GM12878 (cell line): ENCODE measurements around the gene NAGK. TPM values are rescaled to one million over a fixed set of nuclear protein-coding genes. Genes with fewer than 3 reads are reported as not detected.

Experiments
- BACH1 ChIP-seq: fragments of 450-650 bp; IDR thresholded peaks from 2 replicates; pipeline ENCODE4 v1.6.1; 2017; ENCODE audit warnings: mild to moderate bottlenecking, borderline replicate concordance
- BHLHE40 ChIP-seq, 2 experiments: fragments of 450-650 bp in 1 of 2; IDR thresholded peaks; 2 replicates each; pipeline ENCODE4 v1.6.1; 2011 to 2017; ENCODE audit warnings: low read depth in 2 of 2, borderline replicate concordance in 1 of 2, improper control_type of control experiment in 1 of 2, low read length in 1 of 2, mild to moderate bottlenecking in 1 of 2
- CBFB ChIP-seq: IDR thresholded peaks from 2 replicates; pipeline ENCODE4 v1.6.1; 2016; ENCODE audit warnings: antibody characterized with exemption, low read depth
- CHD1 ChIP-seq: IDR thresholded peaks from 2 replicates; pipeline ENCODE4 v1.6.1; 2012; ENCODE audit warnings: low read depth, low read length, improper control_type of control experiment
- FOXK2 ChIP-seq: fragments of 450-650 bp; IDR thresholded peaks from 2 replicates; pipeline ENCODE4 v1.6.1; 2017; ENCODE audit warnings: mild to moderate bottlenecking, moderate library complexity
- HDAC2 ChIP-seq: fragments of 200-600 bp; sonication (generic); IDR thresholded peaks from 2 replicates; pipeline ENCODE4 v1.6.1; 2017
- IKZF2 ChIP-seq, 2 experiments: fragments of 450-650 bp; IDR thresholded peaks; 2 replicates each; pipeline ENCODE4 v1.6.1; 2017; ENCODE audit warnings: mild to moderate bottlenecking in 2 of 2, moderate library complexity in 2 of 2
- MYB ChIP-seq: fragments of 150-350 bp; IDR thresholded peaks from 2 replicates; pipeline ENCODE4 v1.6.1; 2014; ENCODE audit warnings: mild to moderate bottlenecking, low read depth, low read length, borderline replicate concordance
- MYC ChIP-seq: IDR thresholded peaks from 2 replicates; pipeline ENCODE4 v1.6.1; 2011; ENCODE audit warnings: mild to moderate bottlenecking, low read length, moderate library complexity, inconsistent platforms; ENCODE audit not compliant: insufficient read depth, insufficient replicate concordance, insufficient read length, severe bottlenecking
- NFYB ChIP-seq: IDR thresholded peaks from 2 replicates; pipeline ENCODE4 v1.6.1; 2011; ENCODE audit warnings: low read depth, mild to moderate bottlenecking, low read length, improper control_type of control experiment, moderate library complexity; ENCODE audit not compliant: insufficient read depth
- RAD21 ChIP-seq: IDR thresholded peaks from 2 replicates; pipeline ENCODE4 v1.6.1; 2011; ENCODE audit warnings: mild to moderate bottlenecking, low read depth, low read length, moderate library complexity; ENCODE audit not compliant: insufficient read depth
- RELA ChIP-seq: fragments of 450-650 bp; IDR thresholded peaks from 2 replicates; pipeline ENCODE4 v1.8.0; 2014; ENCODE audit warnings: borderline replicate concordance; ENCODE audit not compliant: partially characterized antibody
- SMARCA5 ChIP-seq: fragments of 450-650 bp; IDR thresholded peaks from 2 replicates; pipeline ENCODE4 v1.6.1; 2017; ENCODE audit warnings: mild to moderate bottlenecking
- SRF ChIP-seq, 2 experiments: IDR thresholded peaks; 2 replicates each; pipeline ENCODE4 v1.6.1; 2011; ENCODE audit warnings: low read depth in 2 of 2, low read length in 2 of 2, mild to moderate bottlenecking in 1 of 2, moderate library complexity in 1 of 2
- STAT1 ChIP-seq: fragments of 450-650 bp; conservative IDR thresholded peaks from 2 replicates; pipeline ENCODE4 v1.6.1; 2014; ENCODE audit warnings: antibody characterized with exemption, mild to moderate bottlenecking
- SUZ12 ChIP-seq: fragments of 200-600 bp; sonication (generic); IDR thresholded peaks from one replicate; pipeline ENCODE4 v1.6.1; 2018; ENCODE audit warnings: antibody characterized with exemption, mild to moderate bottlenecking; ENCODE audit not compliant: unreplicated experiment
- TCF3 ChIP-seq: IDR thresholded peaks from 2 replicates; pipeline ENCODE4 v1.6.1; 2012; ENCODE audit warnings: low read depth, mild to moderate bottlenecking, low read length, borderline replicate concordance; ENCODE audit not compliant: insufficient read depth
- polyA plus RNA-seq, 11 experiments: library from polyadenylated mRNA; depleted of rRNA in 4 of 11; unstranded in 6 of 11; stranded (reverse) in 5 of 11; fragments of >200 nt; fragmentation: Nextera tagmentation in 4 of 11; fragmentation: Illumina TruSeq in 1 of 11; extraction: Ambion mirVana in 4 of 11; extraction: Trizol in 1 of 11; gene quantifications; 1 replicate in 1 of 11; 2 replicates in 10 of 11; pipeline versions ENCODE4 v1.2.1 to v1.2.3, GENCODE V29; 2011 to 2016; ENCODE audit warnings: inconsistent platforms in 2 of 11, missing spikeins in 2 of 11, low read depth in 1 of 11
- total RNA-seq, 4 experiments: library from RNA; depleted of rRNA in 3 of 4; stranded (reverse); fragments of >200 nt in 3 of 4; fragmentation: Illumina TruSeq in 1 of 4; extraction: Trizol in 1 of 4; gene quantifications; 2 replicates each; pipeline versions ENCODE4 v1.2.1 to v1.2.3, GENCODE V29; 2013 to 2021
- TF ChIP-seq, protein P1 (sequence below): IDR thresholded peaks from 2 replicates; pipeline ENCODE4 v1.6.1; 2011; ENCODE audit warnings: low read depth, low read length, improper control_type of control experiment, borderline replicate concordance
- TF ChIP-seq, protein P2 (sequence below): fragments of 450-650 bp; IDR thresholded peaks from 2 replicates; pipeline ENCODE4 v1.6.1; 2016; ENCODE audit warnings: mild to moderate bottlenecking
- TF ChIP-seq, protein P3 (sequence below): IDR thresholded peaks from 2 replicates; pipeline ENCODE4 v1.6.1; 2011; ENCODE audit warnings: mild to moderate bottlenecking, low read depth, low read length, moderate library complexity; ENCODE audit not compliant: insufficient replicate concordance
- TF ChIP-seq, protein P4 (sequence below): fragments of 450-650 bp; IDR thresholded peaks from 2 replicates; pipeline ENCODE4 v1.6.1; 2017; ENCODE audit warnings: borderline replicate concordance

NAGK gene
- total and polyA plus RNA-seq, 10 of the 15 experiments (the other 5 are each of a cell fraction or from before 2014, with no cell fraction given) = 67.7 to 137 (median 115) TPM

DNA sequence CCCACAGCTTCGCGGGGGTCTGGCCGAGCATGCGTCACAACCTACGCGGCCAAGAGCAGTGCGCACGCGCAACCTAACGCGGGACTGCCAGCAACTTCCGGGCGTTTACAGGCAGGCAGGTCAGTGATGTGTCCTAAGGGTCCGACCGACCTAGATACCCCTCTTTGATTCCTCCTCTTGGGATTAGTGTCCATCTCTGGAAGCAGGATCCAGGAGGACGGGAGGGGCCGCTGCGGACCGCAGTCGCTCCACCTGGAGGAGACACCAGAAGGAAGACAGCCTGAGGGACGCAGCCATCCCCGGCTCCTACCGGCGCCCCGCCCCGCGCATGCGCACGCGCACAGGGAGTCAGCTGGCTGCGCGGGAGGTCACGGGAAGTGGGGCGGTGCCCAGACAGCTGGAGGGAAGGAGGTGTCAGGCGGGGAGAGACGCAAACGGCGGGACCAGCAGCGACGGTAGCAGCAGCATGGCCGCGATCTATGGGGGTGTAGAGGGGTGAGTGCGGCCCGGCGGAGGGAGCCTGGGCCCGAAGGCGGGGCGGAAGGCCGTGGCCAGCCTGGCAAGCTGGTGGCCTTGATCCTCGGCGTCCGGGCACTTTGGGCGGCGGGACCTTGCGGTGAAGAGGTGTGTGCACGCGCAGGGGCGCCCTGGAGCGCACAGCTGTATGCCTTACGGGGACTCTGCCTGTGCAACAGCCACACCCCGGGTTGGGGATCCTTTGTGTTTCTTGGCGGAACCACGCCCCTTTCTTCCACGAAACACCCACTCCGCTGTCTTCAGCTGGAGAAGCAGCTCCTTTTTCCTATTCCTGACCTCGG, at the start of gene NAGK (continued):
- 0 out of 2 replicates have a peak, but pooled peaks have one; percentile 14 for TF ChIP-seq CHD1
- peak; percentile 70; the same call in 1 of the 2 replicates for TF ChIP-seq SMARCA5
- peak; percentile 33 to 37; a peak in 2 of 4 replicates for TF ChIP-seq IKZF2 (IDR thresholded peaks at IDR 0.05)
- no peak for TF ChIP-seq SUZ12
- TF ChIP-seq, protein P1, sequence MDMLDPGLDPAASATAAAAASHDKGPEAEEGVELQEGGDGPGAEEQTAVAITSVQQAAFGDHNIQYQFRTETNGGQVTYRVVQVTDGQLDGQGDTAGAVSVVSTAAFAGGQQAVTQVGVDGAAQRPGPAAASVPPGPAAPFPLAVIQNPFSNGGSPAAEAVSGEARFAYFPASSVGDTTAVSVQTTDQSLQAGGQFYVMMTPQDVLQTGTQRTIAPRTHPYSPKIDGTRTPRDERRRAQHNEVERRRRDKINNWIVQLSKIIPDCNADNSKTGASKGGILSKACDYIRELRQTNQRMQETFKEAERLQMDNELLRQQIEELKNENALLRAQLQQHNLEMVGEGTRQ = peak; percentile 67
- peak; percentile 41; the same call in 1 of the 2 replicates for TF ChIP-seq FOXK2
- no peak for TF ChIP-seq NFYB
- TF ChIP-seq RAD21 = no peak
- TF ChIP-seq, protein P2, sequence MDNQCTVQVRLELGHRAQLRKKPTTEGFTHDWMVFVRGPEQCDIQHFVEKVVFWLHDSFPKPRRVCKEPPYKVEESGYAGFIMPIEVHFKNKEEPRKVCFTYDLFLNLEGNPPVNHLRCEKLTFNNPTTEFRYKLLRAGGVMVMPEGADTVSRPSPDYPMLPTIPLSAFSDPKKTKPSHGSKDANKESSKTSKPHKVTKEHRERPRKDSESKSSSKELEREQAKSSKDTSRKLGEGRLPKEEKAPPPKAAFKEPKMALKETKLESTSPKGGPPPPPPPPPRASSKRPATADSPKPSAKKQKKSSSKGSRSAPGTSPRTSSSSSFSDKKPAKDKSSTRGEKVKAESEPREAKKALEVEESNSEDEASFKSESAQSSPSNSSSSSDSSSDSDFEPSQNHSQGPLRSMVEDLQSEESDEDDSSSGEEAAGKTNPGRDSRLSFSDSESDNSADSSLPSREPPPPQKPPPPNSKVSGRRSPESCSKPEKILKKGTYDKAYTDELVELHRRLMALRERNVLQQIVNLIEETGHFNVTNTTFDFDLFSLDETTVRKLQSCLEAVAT = peak; percentile 53; the same call in 1 of the 2 replicates
- TF ChIP-seq BHLHE40 (IDR thresholded peaks at IDR 0.05; ENCODE audit: borderline replicate concordance in 1 of 2, low read depth in 2 of 2, low read length in 1 of 2) = peak; percentile 66 to 88; a peak in 3 of 4 replicates
- TF ChIP-seq TCF3 = peak; percentile 95
- peak; percentile 58; the same call in 1 of the 2 replicates for TF ChIP-seq BACH1
- TF ChIP-seq, protein P3, sequence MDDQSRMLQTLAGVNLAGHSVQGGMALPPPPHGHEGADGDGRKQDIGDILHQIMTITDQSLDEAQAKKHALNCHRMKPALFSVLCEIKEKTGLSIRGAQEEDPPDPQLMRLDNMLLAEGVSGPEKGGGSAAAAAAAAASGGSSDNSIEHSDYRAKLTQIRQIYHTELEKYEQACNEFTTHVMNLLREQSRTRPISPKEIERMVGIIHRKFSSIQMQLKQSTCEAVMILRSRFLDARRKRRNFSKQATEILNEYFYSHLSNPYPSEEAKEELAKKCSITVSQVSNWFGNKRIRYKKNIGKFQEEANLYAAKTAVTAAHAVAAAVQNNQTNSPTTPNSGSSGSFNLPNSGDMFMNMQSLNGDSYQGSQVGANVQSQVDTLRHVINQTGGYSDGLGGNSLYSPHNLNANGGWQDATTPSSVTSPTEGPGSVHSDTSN = peak; percentile 70
- TF ChIP-seq, protein P4, sequence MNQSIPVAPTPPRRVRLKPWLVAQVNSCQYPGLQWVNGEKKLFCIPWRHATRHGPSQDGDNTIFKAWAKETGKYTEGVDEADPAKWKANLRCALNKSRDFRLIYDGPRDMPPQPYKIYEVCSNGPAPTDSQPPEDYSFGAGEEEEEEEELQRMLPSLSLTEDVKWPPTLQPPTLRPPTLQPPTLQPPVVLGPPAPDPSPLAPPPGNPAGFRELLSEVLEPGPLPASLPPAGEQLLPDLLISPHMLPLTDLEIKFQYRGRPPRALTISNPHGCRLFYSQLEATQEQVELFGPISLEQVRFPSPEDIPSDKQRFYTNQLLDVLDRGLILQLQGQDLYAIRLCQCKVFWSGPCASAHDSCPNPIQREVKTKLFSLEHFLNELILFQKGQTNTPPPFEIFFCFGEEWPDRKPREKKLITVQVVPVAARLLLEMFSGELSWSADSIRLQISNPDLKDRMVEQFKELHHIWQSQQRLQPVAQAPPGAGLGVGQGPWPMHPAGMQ = no peak
- TF ChIP-seq MYB = no peak
- TF ChIP-seq STAT1 = peak; percentile 76; the same call in 1 of the 2 replicates
- no peak for TF ChIP-seq HDAC2
- 0 out of 4 replicates have a peak, but pooled peaks of 1 of the 2 experiments have one; percentile 3 for TF ChIP-seq SRF (IDR thresholded peaks at IDR 0.05; ENCODE audit: low read depth in 2 of 2, low read length in 2 of 2)
- peak; percentile 67 for TF ChIP-seq RELA
- peak; percentile 67 for TF ChIP-seq CBFB
- peak; percentile 46 for TF ChIP-seq MYC
